NB4 (cell line): Measurements from ENCODE around the gene CHST13.

ENCODE experiments used
- DNase-seq: peaks from one replicate; pipeline ENCODE4 v3.0.0; 2010; ENCODE audit warnings: low read depth
- H3K4me3 ChIP-seq: one replicate; pipeline ENCODE4 v1.5.1; 2011; ENCODE audit warnings: mild to moderate bottlenecking, low read depth, low read length, moderate library complexity
- CTCF ChIP-seq: IDR thresholded peaks from one replicate; pipeline ENCODE4 v1.5.1; 2012; ENCODE audit warnings: low read depth, low read length
- MAX ChIP-seq: IDR thresholded peaks from 2 replicates; pipeline ENCODE4 v1.6.1; 2011; ENCODE audit warnings: low read depth, low read length
- MYC ChIP-seq: IDR thresholded peaks from 2 replicates; pipeline ENCODE4 v1.6.1; 2011; ENCODE audit warnings: low read depth, low read length
- POLR2A ChIP-seq: IDR thresholded peaks from 2 replicates; pipeline ENCODE4 v1.6.1; 2011; ENCODE audit warnings: mild to moderate bottlenecking; ENCODE audit not compliant: insufficient read length; ENCODE audit errors: extremely low read depth

CHST13 gene

GRCh38 chr3:126540342-126540849 lies 16.4 kb downstream of the CHST13 start:
- peak; percentile 97 for DNase-seq
- peak; percentile 75; the same call in 1 of the 2 replicates for TF ChIP-seq MYC
- no peak for TF ChIP-seq CTCF
- peak; percentile 13 for TF ChIP-seq POLR2A
- peak; percentile 93 for TF ChIP-seq MAX
- H3K4me3 ChIP-seq = peak overlapping the region; percentile 48

GRCh38 chr3:126540951-126541627 lies 17.1 kb downstream of the CHST13 start:
- DNase-seq = peak; percentile 92
- TF ChIP-seq CTCF = no peak
- peak; percentile 30 for TF ChIP-seq MYC
- TF ChIP-seq POLR2A = peak; percentile 43
- TF ChIP-seq MAX = peak; percentile 53
- peak overlapping the region; percentile 48 for H3K4me3 ChIP-seq

GRCh38 chr3:126541628-126542339 lies 17.8 kb downstream of the CHST13 start:
- TF ChIP-seq POLR2A (no peak), MYC (no peak), MAX (no peak), CTCF (no peak)
- DNase-seq = no peak
- H3K4me3 ChIP-seq = no peak overlapping the region

- H3K4me3 ChIP-seq = no peak overlapping the region
- TF ChIP-seq MYC (no peak), CTCF (no peak), MAX (no peak), POLR2A (no peak)
- DNase-seq = no peak
These were observed 18.6 kb downstream of the CHST13 start for GRCh38 chr3:126542340-126543241.

- DNase-seq = no peak
- no peak for TF ChIP-seq POLR2A
- no peak for TF ChIP-seq MAX
- no peak for TF ChIP-seq MYC
- TF ChIP-seq CTCF = no peak
- H3K4me3 ChIP-seq = no peak overlapping the region
These were observed 19.6 kb downstream of the CHST13 start for GRCh38 chr3:126543457-126544061.
